CD4-positive, alpha-beta T cell treated with Interleukin-2 at 100 ng/mL for 4 hours (primary cell): Measurements from ENCODE around the gene NAV2.
"Not testable (repeated sequence)": the region's sequence is repeated elsewhere in the genome, so short reads cannot be mapped to it uniquely, and the experiment has no call there.

Experiments used
- DNase-seq: peaks from one replicate; pipeline ENCODE4 v3.0.0-alpha.2; 2020; ENCODE audit warnings: low spot score

The NAV2 gene

DNA sequence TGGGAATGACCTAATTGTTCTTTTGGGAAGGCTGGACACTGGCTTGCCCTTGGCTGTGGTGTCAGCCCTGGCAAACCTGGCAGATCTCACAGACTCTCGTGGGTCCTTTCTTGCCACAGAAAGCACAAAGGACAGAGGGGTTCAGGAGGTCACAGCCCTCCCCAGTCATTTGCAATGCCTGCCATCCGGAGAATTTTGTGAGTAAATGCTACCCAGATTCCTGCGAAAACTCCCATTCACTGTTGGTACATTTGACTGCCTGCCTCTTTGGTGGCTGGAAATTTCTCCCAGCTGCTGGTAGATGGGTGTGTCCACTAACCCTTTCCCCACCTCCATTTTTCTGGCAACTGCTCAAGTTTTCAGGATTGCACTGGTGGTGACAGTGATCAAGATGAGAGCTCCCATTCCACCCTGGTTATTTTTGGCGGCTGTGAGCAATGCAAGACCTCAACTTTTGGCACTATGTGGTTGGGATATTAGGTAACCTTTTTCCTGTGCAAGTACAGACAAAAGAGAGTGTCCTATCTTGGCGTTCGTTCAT, 155.7 kb downstream of the NAV2 start:
- no peak for DNase-seq

DNA sequence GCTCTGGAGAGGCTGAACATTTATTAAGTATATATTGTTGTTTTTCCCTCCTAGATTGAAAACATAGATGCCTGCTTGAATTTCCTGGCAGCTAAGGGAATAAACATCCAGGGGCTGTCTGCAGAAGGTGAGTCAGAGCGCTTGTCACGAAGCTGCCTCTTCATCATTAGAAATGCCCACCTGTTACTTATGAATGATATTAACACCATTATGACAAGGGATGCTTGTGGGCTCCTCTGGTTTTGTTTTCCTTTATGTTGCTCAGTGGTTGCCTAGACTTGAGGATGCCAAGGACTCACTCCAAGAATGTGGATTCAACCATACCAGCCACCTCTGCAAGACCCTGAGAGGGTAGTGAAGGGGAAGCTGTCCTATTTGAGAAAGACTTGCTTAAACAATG, 156.2 kb downstream of the NAV2 start:
- no peak for DNase-seq

DNA sequence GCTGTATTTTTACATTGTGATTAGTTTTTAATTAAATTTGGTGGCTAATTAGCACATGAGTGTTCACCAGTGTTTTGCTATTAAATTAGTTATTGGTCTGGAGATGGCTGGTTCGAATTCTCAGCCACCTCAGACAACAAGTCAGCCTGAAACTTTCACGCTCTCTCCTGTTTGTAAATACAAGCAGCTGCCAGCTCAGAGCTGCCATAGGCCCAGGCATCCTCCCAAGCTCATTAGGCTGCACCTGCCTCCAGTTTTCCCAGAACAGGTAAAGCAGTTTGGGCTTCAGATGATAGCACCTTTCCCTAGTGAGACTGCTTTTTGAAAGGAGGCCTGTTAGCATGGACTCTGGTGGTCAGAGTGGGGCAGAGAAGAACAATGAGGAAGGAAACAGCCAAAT, 156.8 kb downstream of the NAV2 start:
- DNase-seq, result no peak

DNA sequence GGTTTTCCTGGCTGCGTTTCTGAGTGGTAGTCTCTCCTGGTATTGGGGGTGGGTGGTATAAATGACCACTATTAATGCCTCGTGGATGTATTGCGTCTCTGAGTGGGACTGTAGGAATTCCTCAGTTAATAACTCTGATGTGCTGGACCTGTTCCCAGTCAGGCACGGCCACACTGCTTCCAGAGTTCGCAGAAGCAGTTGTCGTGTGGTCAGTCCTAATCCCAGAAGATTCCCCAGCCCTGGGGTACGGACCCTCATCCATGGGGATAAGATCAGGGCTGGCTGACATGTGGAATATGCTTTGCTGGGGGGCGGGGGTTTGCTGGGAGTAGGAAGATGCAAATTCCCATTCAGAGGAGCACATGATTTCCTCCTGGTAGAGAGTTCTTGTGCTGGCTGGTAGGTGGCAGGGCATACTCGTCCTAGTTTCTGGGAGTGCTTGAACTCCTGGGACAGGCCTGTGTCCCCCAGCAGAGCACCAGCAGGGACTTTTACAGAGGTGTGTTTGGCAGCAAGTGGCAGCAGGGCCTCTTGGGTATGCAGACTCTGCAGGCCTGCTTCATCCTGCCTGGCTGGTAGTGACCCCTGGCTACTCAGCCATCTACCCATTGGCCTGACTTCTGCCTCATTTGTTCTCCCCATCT, 157.4 kb downstream of the NAV2 start:
- DNase-seq, result no peak

DNA sequence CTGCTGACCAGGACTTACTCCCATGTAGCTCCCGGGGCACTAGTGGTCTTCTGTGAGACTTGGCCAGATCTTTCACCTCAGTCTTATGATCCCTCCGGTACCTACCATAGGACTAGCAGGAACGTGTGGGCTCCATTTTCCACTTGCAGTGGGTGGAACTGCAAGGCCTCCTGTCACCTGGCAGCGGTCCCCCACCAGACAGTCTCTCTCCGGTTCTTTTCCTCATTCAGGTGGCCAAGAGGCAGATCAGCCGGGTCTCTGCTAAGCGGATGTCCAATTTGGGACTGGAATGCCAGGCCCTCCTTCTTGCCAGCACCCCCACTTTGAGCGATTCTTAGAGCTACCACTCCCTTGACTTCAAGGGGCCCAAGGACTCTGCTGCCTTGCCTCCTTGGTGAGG, 158.9 kb downstream of the NAV2 start:
- no peak for DNase-seq

DNA sequence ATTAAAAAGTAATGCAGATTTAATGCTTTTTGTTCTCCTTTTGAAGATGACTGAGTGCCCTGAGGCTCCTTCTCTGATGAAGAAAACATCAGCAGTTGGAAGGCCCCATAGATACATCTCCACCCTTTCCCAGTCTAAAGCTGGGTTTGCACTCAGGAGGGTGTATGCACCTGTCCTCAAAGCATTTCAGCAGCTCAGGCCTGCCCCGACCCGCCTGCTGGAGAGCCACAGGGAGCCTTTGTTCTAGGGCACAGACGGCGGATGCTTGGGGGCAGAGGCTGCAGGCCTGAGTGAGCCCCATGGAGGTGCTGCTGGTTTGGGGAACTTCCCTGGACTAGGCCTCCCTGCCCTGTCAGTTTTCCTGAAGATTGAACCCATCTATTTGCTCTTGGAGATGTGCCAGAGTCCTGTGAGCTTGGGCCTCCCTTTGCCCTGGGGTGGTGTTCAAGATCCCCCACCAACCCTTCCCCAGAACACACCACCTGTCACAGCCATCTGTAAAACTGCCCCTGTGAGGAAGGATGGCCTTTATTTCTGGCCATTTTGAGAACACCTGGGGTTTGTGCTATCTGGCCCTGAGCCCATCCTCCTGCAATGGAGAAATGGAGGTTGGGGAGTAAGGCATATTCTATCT, 160.0 kb downstream of the NAV2 start:
- no peak for DNase-seq

DNA sequence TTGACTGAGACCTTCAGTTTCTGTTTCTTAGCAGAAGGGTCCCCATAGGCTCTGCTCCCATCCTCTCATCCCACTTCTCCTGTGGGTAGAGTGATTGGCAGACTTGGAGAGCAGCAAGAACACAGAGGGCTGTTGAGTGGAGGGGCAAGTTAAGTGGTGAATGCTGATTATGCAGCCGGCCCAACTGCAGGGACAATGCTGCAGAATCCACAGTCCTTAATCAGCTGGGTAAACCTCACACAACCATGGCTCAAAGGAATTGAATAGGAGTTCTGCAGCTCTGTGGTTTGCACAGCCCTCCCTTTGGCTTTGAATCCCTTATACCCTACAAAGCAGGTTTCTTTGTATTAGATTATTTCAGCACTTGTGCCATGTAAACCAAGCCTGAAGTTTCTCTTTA, 161.1 kb downstream of the NAV2 start:
- no peak for DNase-seq

DNA sequence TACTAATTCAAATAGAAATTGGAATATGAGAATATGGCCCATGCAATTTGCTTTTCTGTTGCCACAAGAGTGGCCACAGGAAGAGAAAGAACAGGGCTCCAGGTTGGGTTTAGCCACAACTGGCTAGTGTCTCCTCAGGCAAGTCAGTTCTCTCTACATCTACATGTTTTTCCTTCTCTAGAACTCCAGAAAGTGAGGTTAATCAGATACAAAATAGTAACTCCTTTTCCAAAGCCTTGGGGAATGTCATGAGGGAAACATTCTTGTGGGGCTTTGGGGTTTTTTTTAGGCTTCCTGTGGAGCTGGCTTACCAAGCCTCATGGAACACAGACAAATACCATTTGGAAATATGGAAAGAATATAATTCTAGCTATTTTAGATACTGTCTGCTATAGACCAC, 161.6 kb downstream of the NAV2 start:
- no peak for DNase-seq

DNA sequence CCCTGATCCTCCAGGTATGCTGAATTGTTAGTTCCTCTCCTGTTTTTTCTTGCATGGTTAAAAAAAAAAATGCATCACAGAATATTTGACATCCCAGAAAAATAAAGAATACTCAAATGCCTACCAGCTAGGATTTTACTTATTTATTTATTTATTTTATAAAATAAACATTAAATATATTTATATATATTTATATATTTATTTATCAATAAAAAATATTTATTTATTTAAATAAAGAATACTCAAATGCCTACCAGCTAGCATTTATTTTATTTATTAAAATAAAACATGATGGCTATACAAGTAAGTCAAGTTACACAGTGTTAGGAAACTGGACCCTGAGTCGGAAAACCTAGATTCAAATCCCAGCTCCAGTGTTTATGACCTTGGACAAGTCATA, 164.1 kb downstream of the NAV2 start:
- no peak for DNase-seq

DNA sequence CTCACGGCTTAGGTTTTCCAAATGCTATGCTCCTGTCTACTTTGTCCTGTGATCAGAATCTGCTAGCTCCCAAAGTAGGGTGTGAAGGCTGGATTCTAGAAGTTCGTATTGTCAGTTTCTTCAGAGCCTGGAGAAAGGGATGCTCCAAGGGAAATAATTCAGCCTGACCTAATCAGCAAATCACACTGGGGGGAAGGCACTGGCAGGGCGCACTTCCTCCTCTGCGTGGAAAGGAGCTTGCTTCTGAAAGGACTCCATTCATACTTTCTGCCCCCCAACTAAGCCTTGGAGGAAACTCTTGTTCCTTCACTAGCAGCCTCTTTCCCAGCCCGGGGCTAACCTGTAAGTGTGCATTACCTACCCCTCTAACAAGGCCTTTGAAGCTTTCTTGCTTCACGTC, 165.9 kb downstream of the NAV2 start:
- no peak for DNase-seq

DNA sequence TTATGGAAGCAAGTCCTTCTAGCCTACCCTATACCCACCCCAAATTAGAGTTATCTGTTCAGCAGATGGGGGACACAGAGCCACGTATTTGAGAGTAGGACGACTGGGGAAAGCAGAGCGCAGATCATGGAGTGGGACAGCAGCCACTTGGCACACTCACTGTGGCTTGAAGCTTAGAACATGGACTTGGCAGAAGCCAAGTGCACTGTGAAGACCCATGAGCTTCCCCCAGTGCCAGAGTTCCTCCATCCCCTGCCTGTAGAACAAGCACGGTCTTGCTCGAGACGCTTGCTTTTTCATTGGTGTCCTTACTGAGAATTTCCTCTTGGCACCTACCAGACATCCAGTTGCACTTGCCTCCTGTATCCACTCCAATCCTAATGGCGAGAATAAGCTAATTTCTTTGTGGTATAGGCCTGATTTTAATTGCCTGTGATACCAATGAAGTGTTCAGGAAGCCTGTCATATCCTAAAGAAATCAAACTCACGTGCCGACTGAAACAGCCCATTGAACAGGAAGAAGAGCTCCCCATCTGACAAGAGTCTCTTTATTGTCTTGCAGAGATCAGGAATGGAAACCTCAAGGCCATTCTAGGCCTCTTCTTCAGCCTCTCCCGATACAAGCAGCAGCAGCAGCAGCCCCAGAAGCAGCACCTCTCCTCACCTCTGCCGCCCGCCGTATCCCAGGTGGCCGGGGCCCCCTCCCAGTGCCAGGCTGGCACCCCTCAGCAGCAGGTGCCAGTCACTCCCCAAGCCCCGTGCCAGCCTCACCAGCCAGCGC, 166.9 kb downstream of the NAV2 start:
- no peak for DNase-seq

DNA sequence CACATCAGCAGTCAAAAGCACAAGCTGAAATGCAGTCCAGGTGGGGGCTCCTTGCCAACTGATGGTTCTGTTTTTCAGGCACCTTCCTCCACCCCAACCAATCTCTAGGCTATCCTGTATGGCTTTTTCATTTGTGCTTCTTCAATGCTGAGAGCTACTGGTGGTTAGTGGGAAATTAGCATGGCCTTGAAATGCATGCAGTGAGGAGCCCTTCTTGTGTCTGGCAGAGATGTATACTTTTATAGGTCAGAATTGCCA, 167.4 kb downstream of the NAV2 start:
- DNase-seq, result no peak

DNA sequence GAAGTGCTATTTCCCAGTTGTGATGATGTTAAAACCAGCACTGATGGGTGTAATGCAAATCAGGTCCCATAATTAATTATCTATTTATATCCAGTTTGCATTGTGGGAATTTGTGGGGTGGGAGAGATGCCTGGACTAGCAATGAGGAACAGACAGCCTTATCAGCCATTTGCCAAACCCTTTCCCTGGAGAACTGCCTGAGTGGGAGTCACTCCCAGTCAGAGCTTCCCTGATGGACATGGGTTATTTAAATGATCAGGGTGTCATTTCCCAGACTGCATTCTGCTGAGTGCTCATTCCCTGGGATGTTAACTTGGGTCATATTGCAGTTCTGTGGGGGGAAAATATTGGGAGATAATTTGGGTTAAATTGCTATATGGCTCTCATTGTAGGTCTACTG, 168.5 kb downstream of the NAV2 start:
- no peak for DNase-seq

DNA sequence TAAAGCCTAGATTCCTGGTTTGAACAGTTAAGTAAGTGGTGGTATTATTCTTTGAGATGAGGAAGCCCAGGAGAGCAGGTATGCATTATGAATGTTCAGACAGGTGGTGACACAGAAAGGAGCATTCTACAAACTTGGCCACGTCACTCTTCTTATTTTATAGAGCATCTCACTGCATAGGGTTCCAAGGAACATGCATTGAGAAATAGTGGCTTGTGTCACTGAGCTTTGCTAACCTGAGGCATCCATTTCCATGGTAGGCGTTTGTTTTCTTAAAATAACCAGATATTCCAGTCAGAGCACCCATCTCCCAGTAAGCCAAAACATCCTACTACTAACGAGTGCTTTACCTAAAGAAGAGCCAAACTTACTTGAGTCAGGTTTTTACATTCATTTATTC, 169.7 kb downstream of the NAV2 start:
- DNase-seq, result no peak

DNA sequence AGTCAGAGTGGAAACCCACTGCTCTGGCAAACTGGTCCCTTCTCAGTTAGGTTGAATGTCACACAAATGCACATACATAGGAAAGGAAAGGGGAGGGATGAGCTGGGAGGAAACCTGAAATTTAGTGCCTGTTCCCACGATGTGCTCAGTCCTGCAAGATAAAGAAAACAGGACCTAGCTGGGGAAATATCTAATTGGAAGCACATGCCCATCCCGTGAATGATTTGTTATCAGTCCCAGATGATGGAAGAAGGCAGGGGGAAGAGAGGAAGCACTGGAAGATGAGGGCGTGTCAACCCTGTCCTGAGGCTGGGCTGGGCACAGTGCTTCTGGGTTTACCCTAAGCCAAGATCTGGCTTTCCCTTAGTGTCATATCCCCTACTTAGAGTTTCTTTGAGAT, 173.9 kb downstream of the NAV2 start:
- DNase-seq, result no peak

DNA sequence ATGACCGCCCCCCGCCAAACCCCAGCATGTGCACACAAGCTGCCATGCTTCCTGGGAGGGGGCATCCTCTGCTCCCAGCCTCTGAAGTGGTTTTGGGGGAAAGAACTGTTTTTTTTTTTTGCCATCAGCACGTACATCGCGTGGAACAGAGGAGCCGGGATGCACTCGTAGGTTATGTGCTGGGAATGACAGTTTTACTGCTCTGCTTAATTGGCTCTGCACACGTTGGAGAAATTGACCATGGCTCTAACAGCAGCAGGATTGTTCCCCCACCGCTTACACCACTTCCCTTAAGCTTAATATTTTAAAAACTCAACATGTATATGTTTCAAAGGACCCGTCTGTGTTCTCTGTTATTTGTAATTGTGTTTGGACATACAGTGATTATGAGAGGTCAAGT, 175.2 kb downstream of the NAV2 start:
- no peak for DNase-seq

DNA sequence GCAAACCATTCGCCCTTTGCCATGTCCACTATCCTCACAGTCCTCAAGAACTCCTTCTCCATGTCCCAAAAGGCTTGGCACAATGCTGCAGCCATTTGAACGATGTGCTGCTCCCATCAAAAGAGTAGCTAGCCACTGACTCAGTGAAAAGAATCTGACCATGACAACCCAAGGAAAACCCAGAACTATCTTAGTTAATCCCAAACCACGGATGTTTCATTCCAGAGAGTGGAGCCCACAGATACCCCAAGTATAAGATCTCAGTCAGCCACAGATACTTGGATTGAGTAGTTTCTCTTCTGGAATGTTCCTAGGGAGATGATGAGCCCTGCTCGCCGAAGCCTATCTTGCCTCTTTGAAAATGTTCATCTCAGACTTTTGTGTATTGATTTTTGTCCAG, 176.9 kb downstream of the NAV2 start:
- DNase-seq, result no peak

DNA sequence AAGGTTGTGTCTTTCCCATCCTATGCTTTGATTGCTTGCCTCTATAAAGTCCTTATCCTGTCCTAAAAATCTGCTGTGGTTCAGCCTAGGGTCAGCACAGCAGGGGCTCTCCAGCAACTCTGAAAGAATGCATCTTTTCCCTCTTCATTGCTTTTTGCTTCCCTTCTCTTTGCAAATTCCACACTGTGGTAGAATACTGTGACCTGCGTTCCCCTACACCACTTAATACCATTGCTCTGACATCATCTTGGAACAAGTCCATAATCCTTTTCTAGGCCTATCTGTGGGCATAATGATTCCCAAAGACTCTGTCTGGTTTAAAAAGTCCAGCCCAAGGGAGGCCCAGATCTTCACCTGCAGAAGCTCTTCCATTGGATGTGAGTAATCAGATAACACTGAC, 177.7 kb downstream of the NAV2 start:
- no peak for DNase-seq

DNA sequence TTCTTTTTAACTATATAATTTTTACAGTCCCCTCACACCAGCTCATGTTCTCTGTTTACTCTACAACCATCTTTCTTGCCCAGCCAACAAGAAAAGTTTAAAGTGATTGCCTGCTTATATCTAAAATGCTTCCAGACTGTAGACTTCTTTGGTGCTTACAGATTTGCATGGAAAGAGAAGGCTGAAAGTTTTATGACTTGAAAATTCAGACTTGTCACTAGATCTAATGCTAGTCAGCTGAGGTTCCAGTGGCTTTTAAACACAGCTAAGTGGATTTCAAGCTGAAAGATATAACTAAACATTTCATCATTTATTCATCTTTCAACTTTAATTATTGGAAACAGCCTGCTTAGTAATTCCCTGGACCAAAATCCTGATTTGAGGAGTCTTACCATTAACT, 178.4 kb downstream of the NAV2 start:
- no peak for DNase-seq

DNA sequence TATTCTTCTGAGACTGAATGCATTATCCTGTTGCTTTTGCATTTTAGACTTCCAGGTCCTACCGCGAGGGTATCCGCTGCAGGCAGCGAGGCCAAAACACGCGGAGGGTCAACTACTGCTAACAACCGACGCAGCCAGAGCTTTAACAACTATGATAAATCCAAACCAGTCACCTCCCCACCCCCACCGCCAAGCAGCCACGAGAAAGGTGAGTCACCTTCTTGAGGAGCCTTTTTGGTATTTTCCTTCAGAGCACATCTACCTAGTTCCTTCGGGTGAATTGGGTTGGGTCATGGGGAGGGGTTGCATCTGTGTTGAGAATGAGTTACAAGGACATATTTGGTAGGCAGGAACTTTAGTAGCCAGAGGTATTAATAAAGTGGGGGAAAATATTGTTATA, 179.8 kb downstream of the NAV2 start:
- DNase-seq, result no peak

DNA sequence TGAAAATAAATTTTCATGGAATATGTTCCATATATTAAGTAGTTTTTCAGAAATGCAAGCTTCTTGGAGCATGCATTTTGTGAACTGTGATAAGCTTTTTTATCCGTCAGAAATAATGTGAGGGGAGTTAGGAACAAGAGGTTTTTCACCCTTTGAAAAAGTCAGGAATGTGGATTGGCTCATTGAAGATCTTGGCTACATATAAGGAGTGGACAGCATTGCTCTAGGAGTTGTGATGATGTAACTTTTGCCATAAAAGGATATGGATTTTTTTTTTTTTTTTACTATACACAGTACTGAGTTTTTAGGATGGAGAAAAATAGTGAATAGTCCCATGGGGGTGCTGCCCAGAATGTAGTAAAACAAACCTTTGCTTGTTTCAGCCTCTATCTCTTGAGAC, 180.2 kb downstream of the NAV2 start:
- no peak for DNase-seq

DNA sequence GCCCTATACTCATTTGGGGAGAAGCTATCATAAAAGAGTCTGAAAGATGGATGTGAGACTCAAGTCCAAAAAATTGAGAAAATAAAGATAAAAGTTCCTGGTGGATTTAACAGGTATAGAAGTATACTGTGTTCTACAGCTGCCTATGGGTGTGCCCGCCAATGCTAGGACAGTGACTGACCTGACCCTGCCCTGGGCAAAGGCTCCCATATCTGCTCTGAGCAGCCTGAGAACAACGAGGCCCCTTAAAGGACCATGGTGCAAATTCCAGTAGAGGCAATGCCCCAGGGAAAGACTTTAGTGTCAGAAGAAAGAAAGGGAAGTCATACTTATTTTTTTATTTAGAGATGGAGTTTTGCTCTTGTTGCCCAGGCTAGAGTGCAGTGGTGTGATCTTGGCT, 181.8 kb downstream of the NAV2 start:
- no peak for DNase-seq

DNA sequence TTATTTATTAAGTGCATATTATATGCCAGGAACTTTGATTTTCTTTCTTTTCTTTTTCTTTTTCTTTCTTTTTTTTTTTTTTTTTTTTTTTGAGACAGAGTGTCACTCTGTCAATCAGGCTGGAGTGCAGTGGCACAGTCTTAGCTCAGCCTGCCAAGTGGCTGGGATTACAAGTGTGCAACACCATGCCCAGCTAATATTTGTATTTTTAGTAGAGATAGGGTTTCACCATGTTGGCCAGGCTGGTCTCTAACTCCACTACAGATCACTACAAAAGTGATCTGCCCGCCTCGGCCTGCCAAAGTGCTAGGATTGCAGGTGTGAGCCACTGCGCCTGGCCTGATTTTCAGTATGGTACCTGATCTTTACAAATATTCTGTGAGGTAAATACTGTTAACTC, 182.4 kb downstream of the NAV2 start:
- DNase-seq, result not testable (repeated sequence)

DNA sequence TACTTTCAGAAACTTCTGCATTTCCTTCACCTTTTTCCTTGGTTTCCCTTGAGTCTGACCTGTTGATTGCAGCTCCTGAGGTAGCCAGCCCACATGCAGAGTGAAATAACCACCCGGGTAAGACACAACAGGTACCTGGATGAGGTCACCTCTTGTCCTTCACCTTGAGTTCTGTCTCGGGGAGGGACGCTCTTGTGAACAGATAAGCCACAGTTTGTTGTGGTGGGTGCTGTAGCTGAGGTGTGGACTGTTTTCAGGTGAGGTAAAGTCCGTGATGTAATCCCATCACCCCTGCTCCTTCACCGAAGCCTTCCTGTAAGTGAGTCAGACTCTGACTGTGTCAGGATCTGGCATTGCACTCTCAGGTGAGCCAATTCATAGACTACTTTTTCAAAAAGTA, 183.1 kb downstream of the NAV2 start:
- DNase-seq, result no peak
